K562 (cell line): Measurements from ENCODE around the gene RNF212B. TPM values are rescaled to one million over a fixed set of nuclear protein-coding genes. Genes with fewer than 3 reads are reported as not detected.

Source experiments
- ARHGAP35 ChIP-seq: fragments of 450-650 bp; IDR thresholded peaks from 2 replicates; pipeline ENCODE4 v1.6.1; 2018; ENCODE audit not compliant: partially characterized antibody
- C11orf30 ChIP-seq: fragments of 450-650 bp; IDR thresholded peaks from 2 replicates; pipeline ENCODE4 v1.6.1; 2016; ENCODE audit warnings: low read depth, mild to moderate bottlenecking
- CXXC5 ChIP-seq: fragments of 250-450 bp; sonication (Bioruptor Pico); IDR thresholded peaks from 2 replicates; pipeline ENCODE4 v1.8.0; 2022; ENCODE audit warnings: inconsistent platforms, mild to moderate bottlenecking, moderate library complexity
- HES1 ChIP-seq: fragments of 450-650 bp; IDR thresholded peaks from 2 replicates; pipeline ENCODE4 v1.6.1; 2016; ENCODE audit warnings: low read depth, mild to moderate bottlenecking, moderate library complexity
- HMBOX1 ChIP-seq: sonication (generic); IDR thresholded peaks from 2 replicates; pipeline ENCODE4 v1.6.1; 2016
- KDM1A ChIP-seq, 2 experiments: fragments of 450-650 bp; IDR thresholded peaks; 2 replicates each; pipeline ENCODE4 v1.6.1; 2016; ENCODE audit warnings: mild to moderate bottlenecking in 2 of 2
- MAFG ChIP-seq: fragments of 450-650 bp; conservative IDR thresholded peaks from 2 replicates; pipeline ENCODE4 v1.6.1; 2016; ENCODE audit warnings: missing genetic modification characterization, missing compliant biosample characterization
- MAFK ChIP-seq: IDR thresholded peaks from 2 replicates; pipeline ENCODE4 v1.6.1; 2011; ENCODE audit warnings: low read length, improper control_type of control experiment
- MTA2 ChIP-seq: fragments of 450-650 bp; IDR thresholded peaks from 2 replicates; pipeline ENCODE4 v1.6.1; 2016; ENCODE audit warnings: low read depth
- NCOA6 ChIP-seq: fragments of 450-650 bp; IDR thresholded peaks from 2 replicates; pipeline ENCODE4 v1.6.1; 2017; ENCODE audit warnings: mild to moderate bottlenecking
- NKRF ChIP-seq: fragments of 450-650 bp; IDR thresholded peaks from 2 replicates; pipeline ENCODE4 v1.6.1; 2016; ENCODE audit warnings: borderline replicate concordance
- NONO ChIP-seq, 2 experiments: fragments of 200-400 bp in 1 of 2; fragments of 450-650 bp in 1 of 2; formaldehyde crosslinking in 1 of 2; IDR thresholded peaks; 2 replicates each; pipeline ENCODE4 v1.6.1; 2017; ENCODE audit warnings: low read depth in 2 of 2, mild to moderate bottlenecking in 2 of 2, moderate library complexity in 2 of 2, low read length in 1 of 2
- PKNOX1 ChIP-seq: fragments of 450-650 bp; IDR thresholded peaks from 2 replicates; pipeline ENCODE4 v1.6.1; 2016
- RNF219 ChIP-seq: fragments of 250-450 bp; sonication (Bioruptor Pico); IDR thresholded peaks from 2 replicates; pipeline ENCODE4 v1.5.0; 2022; ENCODE audit warnings: mild to moderate bottlenecking
- SRSF9 ChIP-seq: fragments of 200-400 bp; formaldehyde crosslinking; IDR thresholded peaks from 2 replicates; pipeline ENCODE4 v1.6.1; 2017; ENCODE audit warnings: low read depth, low read length, borderline replicate concordance
- ZBTB33 ChIP-seq: sonication (generic); formaldehyde crosslinking; IDR thresholded peaks from 2 replicates; pipeline ENCODE4 v1.8.1; 2023; ENCODE audit warnings: mild to moderate bottlenecking, missing genetic modification reagents
- ZBTB7A ChIP-seq: IDR thresholded peaks from 2 replicates; pipeline ENCODE4 v1.6.1; 2011; ENCODE audit warnings: low read depth, mild to moderate bottlenecking, low read length, moderate library complexity, borderline replicate concordance; ENCODE audit not compliant: control insufficient read depth
- ZNF584 ChIP-seq: fragments of 200-800 bp; sonication (Bioruptor generic); IDR thresholded peaks from 2 replicates; pipeline ENCODE4 v1.6.1; 2016; ENCODE audit warnings: low read depth, mild to moderate bottlenecking, missing genetic modification characterization, missing compliant biosample characterization
- polyA plus RNA-seq, 8 experiments: library from polyadenylated mRNA; depleted of rRNA in 4 of 8; stranded (reverse) in 5 of 8; unstranded in 3 of 8; fragments of >200 nt; fragmentation: Nextera tagmentation in 2 of 8; fragmentation: Illumina TruSeq in 1 of 8; extraction: Ambion mirVana in 2 of 8; extraction: Trizol in 1 of 8; gene quantifications; 2 replicates each; pipeline versions ENCODE4 v1.2.1 to v1.2.3, GENCODE V29; 2011 to 2014; ENCODE audit warnings: inconsistent platforms in 1 of 8, missing spikeins in 1 of 8
- total RNA-seq, 7 experiments: library from RNA; depleted of rRNA in 6 of 7; stranded (reverse); fragments of >200 nt in 6 of 7; fragmentation: Illumina TruSeq in 2 of 7; extraction: Trizol in 2 of 7; gene quantifications; 2 replicates each; pipeline versions ENCODE4 v1.2.1 to v1.2.3, GENCODE V29; 2011 to 2021; ENCODE audit warnings: low replicate concordance in 1 of 7

The RNF212B gene
- total and polyA plus RNA-seq, 9 of the 15 experiments (the other 6 are each of a cell fraction or from before 2014, with no cell fraction given) = 0.15 to 0.43 (median 0.27) TPM; not detected in 3

GRCh38 chr14:23294734-23295561, 57.2 kb downstream of the RNF212B start (continued):
- TF ChIP-seq NKRF (peak; percentile 19; the same call in 1 of the 2 replicates), ARHGAP35 (no peak), CXXC5 (CRISPR knock-in tag) (peak; percentile 59), RNF219 (CRISPR knock-in tag) (no peak), ZBTB33 (CRISPR knock-in tag) (no peak), PKNOX1 (peak; percentile 42; the same call in 1 of the 2 replicates), NONO (IDR thresholded peaks at IDR 0.05; ENCODE audit: low read depth in 2 of 2, low read length in 1 of 2) (no peak), HES1 (no peak), HMBOX1 (no peak), C11orf30 (peak; percentile 16; the same call in 1 of the 2 replicates), MAFG (tag) (peak; percentile 59), MTA2 (peak; percentile 43; the same call in 1 of the 2 replicates), KDM1A (IDR thresholded peaks at IDR 0.05) (peak in 1 of 2 experiments; percentile 37; a peak in 1 of 4 replicates), NCOA6 (no peak), ZBTB7A (0 out of 2 replicates have a peak, but pooled peaks have one; percentile 12), SRSF9 (no peak), ZNF584 (CRISPR knock-in tag) (no peak), MAFK (no peak; the same call in 1 of the 2 replicates)
